ENCODE measurements around the gene FAM217A. TPM values are rescaled to one million over a fixed set of nuclear protein-coding genes. Genes with fewer than 3 reads are reported as not detected.

FAM217A gene
- total and polyA plus RNA-seq, 10 of the 15 experiments (the other 5 are each of a cell fraction or from before 2014, with no cell fraction given) = 0.09 to 0.11 TPM; not detected in 8

DNA sequence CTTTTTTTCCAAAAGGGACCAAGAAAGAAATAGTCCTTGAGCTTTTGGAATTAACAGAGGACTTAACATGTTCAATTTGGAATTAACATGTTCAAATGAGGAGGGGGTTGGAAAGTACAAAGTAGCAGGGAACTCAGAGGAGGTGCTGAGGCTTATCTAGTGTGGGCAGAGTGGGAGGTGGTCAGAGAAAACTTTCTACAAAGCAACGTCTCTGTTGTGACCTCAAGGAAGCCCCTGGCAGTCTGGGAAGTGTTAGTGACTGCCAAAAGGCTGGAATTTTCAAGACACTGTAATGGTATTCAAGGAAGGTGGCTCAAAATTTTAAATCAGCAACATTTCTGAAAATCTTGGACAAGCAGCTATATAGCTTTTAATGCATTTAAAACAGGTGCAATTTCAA, 49.1 kb upstream of the FAM217A start:
- DNase-seq (ENCODE audit: low read depth, low spot score) (no peak), FAIRE-seq (no peak), ATAC-seq (no peak)
- CTCF ChIA-PET = no interaction called here
- Histone ChIP-seq H3K9ac (ENCODE audit: control insufficient read depth, insufficient read depth, low read length) (no peak overlapping the region), H3K4me2 (ENCODE audit: control insufficient read depth, insufficient read depth) (no peak overlapping the region), H3K36me3 (ENCODE audit: control insufficient read depth in 2 of 2, insufficient read depth in 2 of 2, low read length in 1 of 2) (peaks cover 0 to 8% of the 10 kb centered on the region in 2 experiments; a peak in 3 of 4 replicates), H3K4me1 (ENCODE audit: control insufficient read depth, insufficient read depth, low read length) (no peaks in the 10 kb centered on the region), H2AFZ (ENCODE audit: control insufficient read depth, low read depth, low read length) (no peak overlapping the region), H3K4me3 (no peak overlapping the region), H4K20me1 (ENCODE audit: control insufficient read depth, insufficient read depth) (no peaks in the 10 kb centered on the region), H3K27me3 (replicated peaks in 1 of 2; ENCODE audit: control insufficient read depth in 2 of 2, insufficient read depth in 2 of 2, low read length in 1 of 2) (no peaks in the 10 kb centered on the region), H3K9me3 (replicated peaks; ENCODE audit: control insufficient read depth, insufficient read depth, low read length) (no peaks in the 10 kb centered on the region), H3K79me2 (ENCODE audit: control insufficient read depth, insufficient read depth, low read length) (no peaks in the 10 kb centered on the region), H3K27ac (ENCODE audit: control insufficient read depth, insufficient read depth) (no peak overlapping the region)
- RAD21 ChIA-PET (ENCODE audit: unreplicated experiment) = no interaction called here
- in situ Hi-C loops (cut with MboI) (no loop called here), intact Hi-C loops (cut with micrococcal nuclease; ENCODE audit: unreplicated experiment) (no loop called here)
- SMC1A ChIA-PET (ENCODE audit: uncharacterized antibody, unreplicated experiment) = interaction anchor here (0.9 to 1.0 kb wide), 2 partner anchors 13 to 27 kb away, joined by 3 to 4 read pairs; no protein-coding TSS in a partner anchor
- TF ChIP-seq POLR2AphosphoS5 (IDR thresholded peaks at IDR 0.05; ENCODE audit: low read length) = no peak
- TF ChIP-seq, protein P1, sequence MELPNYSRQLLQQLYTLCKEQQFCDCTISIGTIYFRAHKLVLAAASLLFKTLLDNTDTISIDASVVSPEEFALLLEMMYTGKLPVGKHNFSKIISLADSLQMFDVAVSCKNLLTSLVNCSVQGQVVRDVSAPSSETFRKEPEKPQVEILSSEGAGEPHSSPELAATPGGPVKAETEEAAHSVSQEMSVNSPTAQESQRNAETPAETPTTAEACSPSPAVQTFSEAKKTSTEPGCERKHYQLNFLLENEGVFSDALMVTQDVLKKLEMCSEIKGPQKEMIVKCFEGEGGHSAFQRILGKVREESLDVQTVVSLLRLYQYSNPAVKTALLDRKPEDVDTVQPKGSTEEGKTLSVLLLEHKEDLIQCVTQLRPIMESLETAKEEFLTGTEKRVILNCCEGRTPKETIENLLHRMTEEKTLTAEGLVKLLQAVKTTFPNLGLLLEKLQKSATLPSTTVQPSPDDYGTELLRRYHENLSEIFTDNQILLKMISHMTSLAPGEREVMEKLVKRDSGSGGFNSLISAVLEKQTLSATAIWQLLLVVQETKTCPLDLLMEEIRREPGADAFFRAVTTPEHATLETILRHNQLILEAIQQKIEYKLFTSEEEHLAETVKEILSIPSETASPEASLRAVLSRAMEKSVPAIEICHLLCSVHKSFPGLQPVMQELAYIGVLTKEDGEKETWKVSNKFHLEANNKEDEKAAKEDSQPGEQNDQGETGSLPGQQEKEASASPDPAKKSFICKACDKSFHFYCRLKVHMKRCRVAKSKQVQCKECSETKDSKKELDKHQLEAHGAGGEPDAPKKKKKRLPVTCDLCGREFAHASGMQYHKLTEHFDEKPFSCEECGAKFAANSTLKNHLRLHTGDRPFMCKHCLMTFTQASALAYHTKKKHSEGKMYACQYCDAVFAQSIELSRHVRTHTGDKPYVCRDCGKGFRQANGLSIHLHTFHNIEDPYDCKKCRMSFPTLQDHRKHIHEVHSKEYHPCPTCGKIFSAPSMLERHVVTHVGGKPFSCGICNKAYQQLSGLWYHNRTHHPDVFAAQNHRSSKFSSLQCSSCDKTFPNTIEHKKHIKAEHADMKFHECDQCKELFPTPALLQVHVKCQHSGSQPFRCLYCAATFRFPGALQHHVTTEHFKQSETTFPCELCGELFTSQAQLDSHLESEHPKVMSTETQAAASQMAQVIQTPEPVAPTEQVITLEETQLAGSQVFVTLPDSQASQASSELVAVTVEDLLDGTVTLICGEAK (IDR thresholded peaks at IDR 0.05; ENCODE audit: borderline replicate concordance) = no peak
- no peak for TF ChIP-seq ATF7 (IDR thresholded peaks at IDR 0.05; ENCODE audit: low read depth)
- no peak for TF ChIP-seq LARP7 (IDR thresholded peaks at IDR 0.05)
- no peak for TF ChIP-seq MTA3 (IDR thresholded peaks at IDR 0.05; ENCODE audit: borderline replicate concordance, low read length)
- WGBS (ENCODE audit: insufficient coverage, insufficient replicate concordance, low lambda C conversion rate, missing lambda C conversion rate) = 50% methylated on average over 1 of the region's 1 CpG
- POLR2A ChIA-PET = interaction anchor here (1.5 kb wide), 1 partner anchor 12 kb away, joined by 5 read pairs; no protein-coding TSS in a partner anchor
- BruUV-seq (replicated peaks) = no TSS peak

All from GM12878 (cell line).